Left forelimb (tissue), 1 donor: ENCODE data around the gene ACOX3.
A peak's percentile ranks its signal among the peaks of the same experiment; 100 is the strongest.

Experiments used
- DNase-seq: peaks from one replicate; pipeline ENCODE4 v3.0.0-alpha.2; 2018; ENCODE audit warnings: low spot score

ACOX3 gene

GRCh38 chr4:8372506-8372905 lies 68.0 kb downstream of the ACOX3 start:
- DNase-seq = no peak

GRCh38 chr4:8371596-8371995 lies 68.9 kb downstream of the ACOX3 start:
- no peak for DNase-seq

- no peak for DNase-seq
Measured at GRCh38 chr4:8370835-8371595, 69.5 kb downstream of the ACOX3 start.

GRCh38 chr4:8370106-8370787 lies 70.3 kb downstream of the ACOX3 start:
- no peak for DNase-seq

- no peak for DNase-seq
Measured at GRCh38 chr4:8369426-8370105, 71.0 kb downstream of the ACOX3 start.

GRCh38 chr4:8368998-8369397 lies 71.5 kb downstream of the ACOX3 start:
- DNase-seq = no peak

GRCh38 chr4:8368061-8368481 lies 72.5 kb downstream of the ACOX3 start:
- DNase-seq = no peak

GRCh38 chr4:8366601-8367000 lies 73.9 kb downstream of the ACOX3 start:
- DNase-seq = no peak

GRCh38 chr4:8365951-8366350 lies 74.6 kb downstream of the ACOX3 start:
- DNase-seq = no peak

- DNase-seq = no peak
Measured at GRCh38 chr4:8365353-8365752, 75.2 kb downstream of the ACOX3 start.

GRCh38 chr4:8364848-8365350 lies 75.6 kb downstream of the ACOX3 start:
- no peak for DNase-seq

- no peak for DNase-seq
Measured at GRCh38 chr4:8364141-8364540, 76.4 kb downstream of the ACOX3 start.

- DNase-seq = no peak
Measured at GRCh38 chr4:8362483-8362882, 78.0 kb downstream of the ACOX3 start.

GRCh38 chr4:8359193-8359592 lies 81.3 kb downstream of the ACOX3 start:
- peak; percentile 8 for DNase-seq

GRCh38 chr4:8356856-8357255 lies 83.7 kb downstream of the ACOX3 start:
- DNase-seq = no peak

GRCh38 chr4:8355864-8356565 lies 84.5 kb downstream of the ACOX3 start:
- peak; percentile 60 for DNase-seq

GRCh38 chr4:8355306-8355705 lies 85.2 kb downstream of the ACOX3 start:
- no peak for DNase-seq

- DNase-seq = peak; percentile 30
Measured at GRCh38 chr4:8353912-8354453, 86.5 kb downstream of the ACOX3 start.

- peak; percentile 52 for DNase-seq
Measured at GRCh38 chr4:8353158-8353669, 87.3 kb downstream of the ACOX3 start.

- peak; percentile 60 for DNase-seq
Measured at GRCh38 chr4:8352368-8353157, 88.0 kb downstream of the ACOX3 start.

GRCh38 chr4:8351931-8352367 lies 88.6 kb downstream of the ACOX3 start:
- DNase-seq = peak; percentile 63
